Fibroblast of skin of right biceps (primary cell): ENCODE data around the gene PITPNM2.

Source experiments
- DNase-seq: peaks from one replicate; pipeline ENCODE4 v3.0.0-alpha.2; 2013

Gene PITPNM2

DNA sequence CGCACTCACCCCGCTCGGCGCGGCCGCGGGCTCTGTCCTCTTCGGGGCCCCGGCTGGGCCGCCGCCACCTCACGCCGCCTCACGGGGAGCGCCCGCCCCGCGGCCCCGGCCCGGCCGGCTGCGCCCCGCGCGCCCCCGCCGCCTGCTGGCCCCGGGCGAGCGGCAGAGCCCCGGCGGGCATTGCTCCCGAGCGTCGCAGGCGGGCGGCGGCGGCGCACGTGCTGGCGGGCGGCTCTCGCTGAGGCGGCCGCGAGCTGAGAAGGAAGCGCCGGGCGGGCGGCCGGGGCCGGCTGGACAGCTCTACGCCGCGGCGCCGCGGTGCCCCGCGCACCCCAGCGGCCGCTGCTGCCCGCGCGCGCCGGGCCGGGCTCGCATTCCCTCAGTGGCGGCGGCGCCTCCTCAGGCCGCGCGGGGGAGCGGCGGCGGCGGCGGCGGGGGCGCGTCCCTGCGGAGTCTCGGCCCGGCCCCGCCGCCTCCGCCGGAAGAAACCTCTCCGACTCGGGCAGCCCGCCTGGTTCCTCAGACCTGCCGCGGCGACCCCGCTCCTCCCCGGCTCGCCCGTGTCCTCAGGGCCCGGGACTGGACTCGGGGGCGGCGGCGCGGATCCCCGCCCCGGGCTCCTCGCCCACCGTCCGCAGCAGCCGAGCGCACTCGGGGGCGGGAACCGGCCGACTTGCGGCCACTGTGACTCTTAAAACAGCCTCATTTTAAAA, at the start of gene PITPNM2:
TSS of gene PITPNM2 (minus strand) at position 347 of the 713 bp plus-strand sequence. CDS start 116,500 bp downstream, outside the sequence.
- DNase-seq = peak; percentile 73

DNA sequence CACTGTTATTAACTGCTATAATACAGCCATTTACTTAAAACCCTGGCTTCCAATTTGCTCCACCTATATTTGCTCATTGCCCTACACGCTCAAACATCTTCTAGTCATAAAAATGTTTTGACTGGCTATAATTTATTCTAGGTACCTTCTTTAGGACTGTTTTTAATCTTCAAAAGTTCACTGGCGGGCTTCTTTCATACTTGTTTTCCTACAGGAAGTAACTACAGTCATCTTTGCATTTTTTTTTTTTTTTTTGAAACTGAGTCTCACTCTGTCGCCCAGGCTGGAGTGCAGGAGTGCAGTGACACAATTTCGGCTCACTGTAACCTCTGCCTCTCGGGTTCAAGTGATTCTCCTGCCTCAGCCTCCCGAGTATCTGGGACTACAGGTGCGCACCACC, 49.5 kb upstream of the PITPNM2 start:
- no peak for DNase-seq

DNA sequence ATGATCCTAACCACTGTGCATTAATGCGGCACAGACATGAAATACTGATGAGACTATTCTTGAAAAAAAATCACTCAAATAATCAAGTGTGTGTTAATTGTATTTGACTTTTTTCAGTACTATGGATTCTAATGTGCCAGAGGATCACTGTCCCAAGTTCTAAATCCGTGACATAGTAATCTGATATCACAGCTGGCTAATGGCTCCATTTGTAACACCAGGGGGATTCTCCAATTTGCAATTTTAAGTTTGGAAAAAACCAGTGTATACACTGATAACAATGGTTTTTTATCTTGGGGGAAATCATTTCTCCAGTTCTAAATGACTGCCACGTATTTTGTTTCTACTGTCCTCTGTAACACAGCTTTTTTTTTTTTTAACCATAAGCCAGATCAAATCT, 49.0 kb upstream of the PITPNM2 start:
- no peak for DNase-seq

GRCh38 chr12:123187637-123188036, 36.7 kb upstream of the PITPNM2 start:
- no peak for DNase-seq

DNA sequence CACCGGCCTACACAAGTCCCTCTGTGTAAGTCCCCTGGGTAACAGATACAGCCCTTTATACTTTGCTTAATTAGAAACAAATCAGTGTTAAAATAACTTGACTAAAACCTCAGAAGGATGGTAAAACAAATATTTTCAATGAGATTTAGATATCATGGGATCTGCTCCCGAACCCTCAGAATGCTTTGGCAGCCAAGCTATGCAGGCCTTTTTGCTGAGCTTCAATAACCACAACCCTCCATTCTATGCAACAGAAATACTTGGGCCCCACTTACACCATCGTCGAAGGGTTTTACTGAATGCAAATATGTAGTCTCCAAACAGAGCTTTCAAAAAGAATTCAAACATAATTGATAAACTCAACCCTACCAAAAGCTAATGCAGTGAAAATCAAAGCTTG, 29.3 kb upstream of the PITPNM2 start:
- no peak for DNase-seq

DNA sequence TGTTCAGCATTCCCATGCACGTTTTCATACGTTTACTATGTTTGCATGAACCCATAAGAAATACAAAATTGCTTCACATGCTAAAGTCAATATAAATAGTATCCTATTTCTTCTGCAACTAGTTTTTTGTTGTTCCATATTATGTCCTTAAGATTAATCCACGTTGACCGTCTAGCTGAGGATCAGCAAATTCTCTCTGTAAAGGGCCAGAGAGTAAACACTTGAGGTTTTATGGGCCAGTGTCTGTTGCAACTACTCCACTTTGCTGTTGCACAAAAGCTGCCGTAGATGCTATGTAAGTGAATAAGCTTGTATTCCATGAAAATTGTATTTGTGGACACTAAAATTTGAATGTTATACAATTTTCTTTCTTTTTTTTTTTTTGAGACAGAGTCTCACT, 21.1 kb upstream of the PITPNM2 start:
- no peak for DNase-seq

DNA sequence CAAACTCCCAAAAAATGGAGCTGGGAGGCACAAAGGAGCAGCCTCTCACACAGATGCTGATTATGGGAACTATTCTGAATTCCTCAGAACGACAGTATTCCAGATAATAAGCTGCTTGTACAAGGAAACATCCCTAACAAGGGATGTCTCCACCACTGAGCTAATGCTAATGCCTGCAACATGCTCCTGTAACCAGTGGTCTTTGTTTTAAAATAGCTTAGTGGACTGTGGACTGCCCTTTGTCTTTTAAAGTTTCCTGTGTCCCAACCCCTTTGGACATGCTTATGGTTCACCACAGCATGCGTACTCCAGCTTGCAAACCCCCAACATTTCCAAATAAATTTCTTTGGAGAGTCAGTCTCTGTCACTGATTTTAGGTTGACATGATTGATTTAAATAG, 16.4 kb upstream of the PITPNM2 start:
- no peak for DNase-seq

GRCh38 chr12:123165537-123165936, 14.6 kb upstream of the PITPNM2 start:
- no peak for DNase-seq

DNA sequence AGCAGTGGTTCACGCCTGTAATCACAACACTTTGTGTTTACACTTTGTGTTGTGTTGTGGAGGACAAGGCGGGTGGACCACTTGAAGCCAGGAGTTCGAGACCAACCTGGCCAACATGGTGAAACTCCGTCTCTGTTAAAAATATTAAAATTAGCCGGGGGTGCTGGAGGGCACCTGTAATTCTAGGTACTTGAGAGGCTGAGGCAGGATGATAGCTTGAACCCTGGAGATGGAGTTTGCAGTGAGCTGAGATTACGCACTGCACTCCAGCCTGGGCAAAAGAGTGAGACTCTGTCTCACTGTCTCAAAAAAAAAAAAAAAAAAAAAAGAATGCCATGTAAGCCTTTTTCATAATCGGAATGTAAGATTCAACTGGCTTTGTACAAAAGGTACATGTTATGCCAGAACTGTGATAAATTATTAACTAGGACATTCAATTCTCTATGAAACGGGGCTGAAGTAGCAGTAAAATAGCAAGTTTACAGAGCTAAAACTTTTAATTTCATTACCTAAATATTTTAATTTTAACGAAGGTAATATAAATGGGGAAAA, 13.9 kb upstream of the PITPNM2 start:
- DNase-seq = no peak

DNA sequence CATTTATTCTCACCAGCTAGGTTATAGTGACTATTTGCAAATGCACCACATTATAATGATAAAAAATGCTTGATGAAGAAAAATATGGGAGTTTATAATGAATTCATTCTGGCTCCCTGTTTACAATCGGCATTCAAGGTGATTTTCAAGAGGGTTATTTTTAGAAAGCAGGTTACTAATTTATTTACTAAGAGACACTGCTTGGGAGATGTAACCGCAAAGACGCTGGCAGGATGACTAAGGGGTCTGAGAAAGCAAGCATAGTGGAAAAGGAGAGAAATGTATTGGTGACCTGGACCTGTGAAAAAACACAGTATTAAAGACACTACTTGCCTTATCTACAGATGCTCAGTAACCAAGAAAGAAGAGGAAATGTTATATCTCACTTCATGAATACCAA, 13.3 kb upstream of the PITPNM2 start:
- DNase-seq = no peak

DNA sequence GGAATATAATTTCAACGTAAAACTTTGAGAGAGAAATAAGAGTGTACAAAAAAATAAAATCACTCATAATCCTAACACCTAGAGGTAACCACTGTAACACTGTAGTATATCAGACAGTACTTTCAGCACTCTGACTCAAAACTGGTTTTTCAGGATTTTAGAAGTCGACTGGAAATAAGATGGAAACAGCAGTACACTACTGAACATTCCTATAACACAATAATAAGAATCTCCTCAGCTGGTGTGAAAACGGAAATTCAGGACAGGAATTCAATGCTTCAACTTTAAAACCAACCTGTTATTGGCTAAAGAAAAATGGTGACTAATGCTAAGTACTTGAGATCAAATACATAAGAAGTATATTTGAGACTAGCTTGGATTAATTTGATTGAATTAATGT, 12.3 kb upstream of the PITPNM2 start:
- DNase-seq = no peak

GRCh38 chr12:123160801-123161487, 10.1 kb upstream of the PITPNM2 start:
- no peak for DNase-seq

- DNase-seq = no peak
Measured at GRCh38 chr12:123153906-123154305, 3.0 kb upstream of the PITPNM2 start.

DNA sequence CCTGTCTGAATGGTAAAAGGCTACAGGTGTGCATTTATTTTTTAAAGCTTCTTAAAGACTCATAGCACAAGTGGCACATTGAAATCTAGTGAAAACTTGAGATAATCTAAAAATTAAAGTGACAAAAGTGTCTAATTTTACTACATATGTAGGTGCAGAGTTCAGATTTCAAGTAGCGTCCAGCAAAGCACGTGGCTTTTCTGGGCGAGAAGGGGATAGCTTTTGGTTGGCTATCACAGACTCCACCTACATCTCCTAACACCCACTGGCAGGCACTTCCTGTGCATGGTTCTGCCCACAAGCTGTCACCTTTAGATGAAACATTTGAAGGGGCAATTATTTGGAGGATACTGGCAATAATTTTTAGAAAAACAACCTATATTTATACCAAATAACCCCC, 1.9 kb upstream of the PITPNM2 start:
- DNase-seq = no peak

DNA sequence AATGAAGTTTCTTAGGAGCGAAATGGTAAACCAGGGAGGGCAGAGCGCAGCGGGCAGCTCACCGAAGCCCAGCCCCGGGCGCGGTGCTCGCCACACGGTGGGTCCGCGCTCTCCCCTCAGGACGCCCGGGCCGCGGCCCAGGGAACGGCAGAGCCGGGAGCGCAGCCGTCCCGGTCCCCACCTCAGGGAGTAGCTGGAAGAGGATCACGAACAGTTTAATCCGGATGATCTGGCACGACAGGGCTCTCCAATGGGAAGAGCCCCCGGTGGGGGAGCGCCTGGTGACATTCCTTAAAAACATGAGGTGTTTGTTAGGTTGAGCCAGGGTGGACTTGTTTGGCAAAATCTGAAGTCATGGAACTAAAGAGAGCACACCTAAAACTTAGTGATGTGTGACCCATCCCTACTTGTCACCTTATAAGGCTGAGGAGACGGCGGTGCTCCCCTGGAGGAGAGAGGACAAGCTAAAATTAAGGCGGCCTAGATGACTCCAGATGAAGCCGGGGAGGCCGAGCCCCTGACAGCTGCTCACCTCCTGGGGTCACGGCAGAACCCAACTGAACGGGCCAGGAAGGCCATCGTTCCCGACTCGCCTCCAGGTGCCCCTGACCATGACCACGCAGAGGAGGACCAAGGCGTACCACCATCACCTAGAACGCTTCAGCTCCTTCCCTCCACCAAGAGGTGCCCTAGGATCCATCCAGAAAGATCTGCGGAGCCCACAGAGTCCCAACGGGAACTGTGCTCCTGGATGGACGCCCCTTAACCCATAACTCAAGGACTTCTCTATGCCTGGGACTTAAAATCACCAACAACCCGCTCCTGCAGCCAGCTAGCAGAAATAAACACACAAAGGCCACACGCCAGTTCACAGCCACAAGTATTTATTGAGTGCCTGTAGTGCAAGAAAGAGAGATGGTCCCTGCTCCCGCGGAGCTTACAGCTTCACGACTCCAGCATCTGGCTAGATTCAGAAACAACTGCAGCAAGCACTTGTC, 866 bp upstream of the PITPNM2 start:
- DNase-seq = peak; percentile 24

GRCh38 chr12:123150275-123150743, 581 bp downstream of the PITPNM2 start:
- DNase-seq = peak; percentile 36

DNA sequence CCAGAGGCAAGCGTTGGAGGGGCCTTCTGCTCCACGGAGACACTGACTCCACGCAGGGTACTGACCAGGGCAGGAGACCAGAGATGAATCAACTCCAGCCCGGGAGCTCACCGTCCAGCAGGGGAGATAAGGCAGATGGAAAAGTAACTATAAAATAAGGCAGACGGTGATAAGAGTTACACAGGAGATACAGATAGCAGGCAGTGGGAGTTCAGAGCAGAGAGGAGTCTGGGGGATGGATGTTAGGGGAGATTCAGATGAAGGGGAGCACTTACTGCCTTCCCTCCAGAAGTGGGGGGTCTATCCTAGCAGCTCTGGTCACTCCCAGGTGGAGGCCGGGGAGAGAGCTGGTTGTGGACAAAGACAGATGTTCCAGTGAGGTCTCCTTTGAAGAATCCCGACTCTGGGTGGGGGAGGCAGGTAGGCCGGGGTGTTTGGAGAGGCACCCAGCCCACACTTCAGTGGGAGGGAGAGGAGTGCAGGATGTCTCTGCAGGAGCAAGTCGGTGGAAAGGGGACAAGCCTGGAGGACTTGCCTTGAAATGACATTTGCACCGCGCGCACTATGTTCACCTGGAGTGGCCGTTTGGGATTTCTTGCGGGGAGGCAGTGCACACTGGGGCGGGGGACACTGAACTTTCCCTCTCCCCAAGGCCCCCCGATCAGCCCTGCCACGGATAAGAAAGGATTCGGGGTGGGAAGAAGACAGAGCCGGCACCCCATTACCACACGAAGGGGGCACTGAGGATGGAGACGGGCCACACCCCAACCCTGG, 1.2 kb downstream of the PITPNM2 start:
- DNase-seq = no peak

- no peak for DNase-seq
Measured at GRCh38 chr12:123149088-123149487, 1.8 kb downstream of the PITPNM2 start.

GRCh38 chr12:123148655-123149054, 2.2 kb downstream of the PITPNM2 start:
- DNase-seq = no peak

- no peak for DNase-seq
Measured at GRCh38 chr12:123148223-123148622, 2.7 kb downstream of the PITPNM2 start.

DNA sequence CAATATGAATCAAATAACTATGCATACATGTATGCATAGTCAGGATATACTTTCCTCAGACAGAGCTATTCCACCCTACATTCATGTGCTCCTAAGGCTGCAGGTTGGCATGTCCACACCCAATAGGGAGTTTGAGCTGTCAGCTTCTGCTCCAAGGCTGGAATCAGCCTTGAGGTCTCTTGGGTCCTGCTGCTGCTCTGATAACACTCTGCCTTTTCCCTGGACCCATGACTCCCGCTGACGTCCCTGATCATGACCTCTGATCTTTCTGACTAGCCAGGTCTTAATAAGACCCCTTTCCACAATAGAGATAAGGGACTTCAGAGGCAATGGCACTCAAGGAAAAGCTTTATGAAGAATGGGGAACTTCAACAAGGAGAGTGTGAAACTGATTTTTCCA, 5.7 kb downstream of the PITPNM2 start:
- DNase-seq = no peak
